HG02870 (cell line): ENCODE measurements around the gene IL12RB1.

Source experiments
- ATAC-seq: cut with Tn5 transposase; IDR thresholded peaks from one replicate; pipeline ENCODE4 v1.9.1; 2021; ENCODE audit warnings: mild to moderate bottlenecking, moderate library complexity; ENCODE audit not compliant: unreplicated experiment

The IL12RB1 gene

DNA sequence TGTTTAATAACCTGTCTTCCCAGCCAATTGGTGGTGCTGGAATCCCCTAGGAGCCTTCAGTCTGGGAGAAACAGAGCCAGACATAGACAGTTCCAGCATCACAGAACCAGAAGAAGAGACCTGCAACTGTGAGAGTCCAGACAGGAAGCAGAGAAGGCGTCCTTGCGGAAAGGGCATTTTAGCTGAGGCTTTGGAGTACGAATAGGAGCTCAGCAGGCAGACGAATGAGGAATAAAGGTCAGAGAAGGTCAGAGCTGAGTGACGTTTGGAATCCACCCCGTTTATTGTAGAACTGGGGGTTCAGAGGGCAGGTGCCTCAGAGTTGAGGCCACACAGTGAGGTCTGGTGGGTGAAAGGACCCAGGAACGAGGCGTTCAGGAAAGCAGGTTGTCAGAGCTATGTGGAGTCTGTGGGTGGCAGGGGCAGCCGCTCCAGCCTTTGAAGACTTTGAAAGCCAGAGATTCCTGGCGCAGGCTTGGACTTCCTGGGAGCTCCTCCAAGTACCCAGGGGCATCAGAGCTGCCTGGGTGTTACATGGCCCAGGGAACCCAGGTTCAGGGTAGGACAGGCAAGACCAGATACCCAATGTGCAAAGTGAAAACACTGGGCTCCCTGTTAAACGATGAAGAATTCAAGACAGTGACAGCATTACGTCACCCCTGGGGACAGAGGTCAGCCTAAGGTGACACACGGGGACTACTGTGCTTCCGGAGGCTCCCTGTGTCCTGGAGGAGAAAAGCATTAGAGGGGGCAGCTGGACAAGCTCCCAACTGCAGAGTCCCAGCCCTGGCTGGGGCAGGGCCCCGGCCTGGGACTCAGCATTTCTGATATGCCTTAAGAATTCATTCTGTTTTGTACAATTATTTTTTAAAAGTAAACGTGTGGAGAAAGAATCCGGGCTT is 73.3 kb downstream of the IL12RB1 start:
- ATAC-seq: no peak

- no peak for ATAC-seq
Observed at GRCh38 chr19:18010149-18010548, 76.6 kb downstream of the IL12RB1 start.

- no peak for ATAC-seq
Observed at GRCh38 chr19:18009412-18010066, 77.2 kb downstream of the IL12RB1 start.
